GM12892 (cell line): ENCODE measurements around the gene ARL2BP.

Source experiments
- POLR2A ChIP-seq: IDR thresholded peaks from 2 replicates; pipeline ENCODE4 v1.6.1; 2011; ENCODE audit warnings: low read depth, low read length, control low read depth
- POLR2AphosphoS5 ChIP-seq: IDR thresholded peaks from 2 replicates; pipeline ENCODE4 v1.6.1; 2011; ENCODE audit warnings: low read depth, low read length, control low read depth

- TF ChIP-seq POLR2A (no peak), POLR2AphosphoS5 (no peak)
These were observed 48.8 kb upstream of the ARL2BP start for GRCh38 chr16:57196286-57196685.
